HG03565 (cell line): ENCODE data around the gene TAT.
"Not testable (repeated sequence)": the region's sequence is repeated elsewhere in the genome, so short reads cannot be mapped to it uniquely, and the experiment has no call there.

ENCODE experiments used
- ATAC-seq: cut with Tn5 transposase; IDR thresholded peaks from one replicate; pipeline ENCODE4 v1.9.1; 2021; ENCODE audit warnings: mild to moderate bottlenecking, moderate library complexity; ENCODE audit not compliant: unreplicated experiment

TAT gene

GRCh38 chr16:71576971-71577370 lies at the start of gene TAT:
Gene TAT (minus strand): TSS chr16:71577092. CDS start chr16:71576415, 677 bp downstream.
- no peak for ATAC-seq

GRCh38 chr16:71626018-71626857 lies 49.3 kb upstream of the TAT start, which contains the start of gene MARVELD3:
Gene MARVELD3 (plus strand): TSS chr16:71626184. CDS start chr16:71626230, 46 bp downstream.
- ATAC-seq = no peak

- no peak for ATAC-seq
Measured at GRCh38 chr16:71625113-71625850, 48.4 kb upstream of the TAT start.

GRCh38 chr16:71623597-71623996 lies 46.7 kb upstream of the TAT start:
- no peak for ATAC-seq

GRCh38 chr16:71622088-71622487 lies 45.2 kb upstream of the TAT start:
- no peak for ATAC-seq

- ATAC-seq = no peak
Measured at GRCh38 chr16:71618429-71618828, 41.5 kb upstream of the TAT start.

- not testable (repeated sequence) for ATAC-seq
Measured at GRCh38 chr16:71614956-71615355, 38.1 kb upstream of the TAT start.

- ATAC-seq = peak; percentile 39
Measured at GRCh38 chr16:71610936-71611871, 34.3 kb upstream of the TAT start.

- ATAC-seq = no peak
Measured at GRCh38 chr16:71610447-71610846, 33.6 kb upstream of the TAT start.

GRCh38 chr16:71609066-71609465 lies 32.2 kb upstream of the TAT start:
- ATAC-seq = no peak

- no peak for ATAC-seq
Measured at GRCh38 chr16:71600822-71601221, 23.9 kb upstream of the TAT start.

GRCh38 chr16:71598426-71598825 lies 21.5 kb upstream of the TAT start:
- not testable (repeated sequence) for ATAC-seq

- not testable (repeated sequence) for ATAC-seq
Measured at GRCh38 chr16:71595340-71595826, 18.5 kb upstream of the TAT start.

GRCh38 chr16:71594000-71594646 lies 17.2 kb upstream of the TAT start:
- no peak for ATAC-seq

GRCh38 chr16:71593048-71593999 lies 16.4 kb upstream of the TAT start:
- ATAC-seq = no peak

- no peak for ATAC-seq
Measured at GRCh38 chr16:71591917-71592316, 15.0 kb upstream of the TAT start.

GRCh38 chr16:71590584-71590983 lies 13.7 kb upstream of the TAT start:
- no peak for ATAC-seq

- not testable (repeated sequence) for ATAC-seq
Measured at GRCh38 chr16:71590071-71590470, 13.2 kb upstream of the TAT start.

- ATAC-seq = not testable (repeated sequence)
Measured at GRCh38 chr16:71589334-71589733, 12.4 kb upstream of the TAT start.
